Astrocyte (in vitro differentiated cells and primary cell): ENCODE results near the gene DIP2C. TPM values are rescaled to one million over a fixed set of nuclear protein-coding genes. Genes with fewer than 3 reads are reported as not detected.

ENCODE experiments used
- DNase-seq: peaks from one replicate; pipeline ENCODE4 v3.0.0-alpha.2; 2010; ENCODE audit warnings: low read depth
- FAIRE-seq: peaks from 2 replicates; lab custom pipeline; 2011; peaks lifted over from hg19 to GRCh38; lab: Jason Lieb, UNC
- H2AFZ ChIP-seq: 2 replicates; pipeline ENCODE4 v1.6.0; 2012; ENCODE audit warnings: low read depth, low read length, inconsistent platforms
- H3K27ac ChIP-seq: 2 replicates; pipeline ENCODE4 v1.5.1; 2011; ENCODE audit warnings: low read depth, low read length, inconsistent platforms
- H3K27me3 ChIP-seq: 2 replicates; pipeline ENCODE4 v1.6.0; 2011; ENCODE audit warnings: low read length, inconsistent platforms; ENCODE audit not compliant: insufficient read depth
- H3K36me3 ChIP-seq: 2 replicates; pipeline ENCODE4 v1.5.1; 2011; ENCODE audit warnings: low read length, inconsistent platforms; ENCODE audit not compliant: insufficient read depth
- H3K4me1 ChIP-seq: 2 replicates; pipeline ENCODE4 v1.5.1; 2011; ENCODE audit warnings: low read length, inconsistent platforms; ENCODE audit not compliant: insufficient read depth
- H3K4me2 ChIP-seq: 2 replicates; pipeline ENCODE4 v1.6.0; 2012; ENCODE audit warnings: low read length, inconsistent platforms
- H3K4me3 ChIP-seq: 2 replicates; pipeline ENCODE4 v1.5.1; 2011; ENCODE audit warnings: low read depth, mild to moderate bottlenecking, low read length, inconsistent platforms; ENCODE audit not compliant: insufficient read depth
- H3K79me2 ChIP-seq: 2 replicates; pipeline ENCODE4 v1.6.0; 2012; ENCODE audit warnings: mild to moderate bottlenecking, low read length, inconsistent platforms; ENCODE audit not compliant: insufficient read depth
- H3K9ac ChIP-seq: 2 replicates; pipeline ENCODE4 v1.6.0; 2012; ENCODE audit warnings: mild to moderate bottlenecking, low read length, inconsistent platforms
- H3K9me3 ChIP-seq: 2 replicates; pipeline ENCODE4 v1.5.1; 2012; ENCODE audit warnings: low read depth, mild to moderate bottlenecking, low read length, inconsistent platforms; ENCODE audit not compliant: insufficient read depth
- H4K20me1 ChIP-seq: 2 replicates; pipeline ENCODE4 v1.6.0; 2012; ENCODE audit warnings: low read length, inconsistent platforms; ENCODE audit not compliant: insufficient read depth
- H3K27ac Mint-ChIP-seq: one replicate; pipeline ENCODE4 v1.8.0; 2021; ENCODE audit warnings: mild to moderate bottlenecking, mixed read lengths; ENCODE audit not compliant: unreplicated experiment
- H3K27me3 Mint-ChIP-seq: one replicate; pipeline ENCODE4 v1.8.0; 2021; ENCODE audit warnings: low read depth, mixed read lengths; ENCODE audit not compliant: unreplicated experiment
- H3K36me3 Mint-ChIP-seq: one replicate; pipeline ENCODE4 v1.8.0; 2021; ENCODE audit warnings: low read depth, mixed read lengths; ENCODE audit not compliant: unreplicated experiment
- H3K4me1 Mint-ChIP-seq: one replicate; pipeline ENCODE4 v1.8.0; 2021; ENCODE audit warnings: low read depth, mixed read lengths; ENCODE audit not compliant: unreplicated experiment
- H3K4me3 Mint-ChIP-seq: one replicate; pipeline ENCODE4 v1.8.0; 2021; ENCODE audit warnings: mild to moderate bottlenecking, moderate library complexity, mixed read lengths; ENCODE audit not compliant: unreplicated experiment
- H3K9me3 Mint-ChIP-seq: one replicate; pipeline ENCODE4 v1.8.0; 2021; ENCODE audit warnings: mild to moderate bottlenecking, mixed read lengths; ENCODE audit not compliant: unreplicated experiment
- CTCF ChIP-seq: IDR thresholded peaks from 2 replicates; pipeline ENCODE4 v1.5.1; 2011; ENCODE audit warnings: low read depth, mild to moderate bottlenecking, inconsistent platforms, low read length, moderate library complexity; ENCODE audit not compliant: insufficient read depth
- EZH2 ChIP-seq: IDR thresholded peaks from 2 replicates; pipeline ENCODE4 v1.6.1; 2012; ENCODE audit warnings: mild to moderate bottlenecking, low read length, inconsistent platforms; ENCODE audit not compliant: insufficient read depth
- total RNA-seq: library from RNA; stranded (reverse); gene quantifications from 2 replicates; pipeline ENCODE4 v1.2.1, GENCODE V29; 2021

Gene DIP2C
- total RNA-seq, 1 donor from 2014 or later, result 27.3 TPM

DNA sequence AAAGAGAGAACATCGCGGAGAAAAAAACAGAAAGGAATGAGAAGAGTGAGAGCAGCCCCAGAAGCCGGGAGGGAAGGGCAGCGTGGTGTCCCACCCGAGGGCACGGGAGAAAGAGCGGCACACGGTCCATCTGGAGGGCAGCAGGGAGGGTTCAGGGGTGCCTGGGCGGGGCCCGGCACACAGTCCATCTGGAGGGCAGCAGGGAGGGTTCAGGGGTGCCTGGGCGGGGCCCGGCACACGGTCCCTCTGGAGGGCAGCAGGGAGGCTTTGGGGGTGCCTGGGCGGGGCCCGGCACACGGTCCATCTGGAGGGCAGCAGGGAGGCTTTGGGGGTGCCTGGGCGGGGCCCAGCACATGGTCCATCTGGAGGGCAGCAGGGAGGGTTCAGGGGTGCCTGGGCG is 381.8 kb downstream of the DIP2C start:
- FAIRE-seq, result no peak
- Histone ChIP-seq H3K4me2 (no peak overlapping the region), H3K27ac (no peak overlapping the region), H3K9me3 (no peaks in the 10 kb centered on the region), H3K27me3 (no peaks in the 10 kb centered on the region), H3K36me3 (peaks cover 13% of the 10 kb centered on the region), H2AFZ (no peak overlapping the region), H3K4me3 (no peak overlapping the region), H3K4me1 (peaks cover 4% of the 10 kb centered on the region), H4K20me1 (peaks cover 23% of the 10 kb centered on the region), H3K9ac (no peak overlapping the region), H3K79me2 (no peaks in the 10 kb centered on the region)
- no peaks in the 10 kb centered on the region for H3K27me3 Mint-ChIP-seq
- DNase-seq, result no peak
- H3K9me3 Mint-ChIP-seq, result no peaks in the 10 kb centered on the region
- H3K4me1 Mint-ChIP-seq, result peaks cover 10% of the 10 kb centered on the region
- TF ChIP-seq EZH2, result no peak
- no peak for TF ChIP-seq CTCF
- peaks cover 17% of the 10 kb centered on the region for H3K36me3 Mint-ChIP-seq
- no peak overlapping the region for H3K27ac Mint-ChIP-seq
- no peak overlapping the region for H3K4me3 Mint-ChIP-seq

GRCh38 chr10:306675-307185 is 382.7 kb downstream of the DIP2C start:
- no peaks in the 10 kb centered on the region for H3K9me3 Mint-ChIP-seq
- FAIRE-seq, result no peak

More at GRCh38 chr10:306675-307185, 382.7 kb downstream of the DIP2C start:
- Histone ChIP-seq H3K4me1 (peaks cover 4% of the 10 kb centered on the region), H3K27ac (no peak overlapping the region), H3K9me3 (no peaks in the 10 kb centered on the region), H4K20me1 (peaks cover 22% of the 10 kb centered on the region), H3K36me3 (peaks cover 13% of the 10 kb centered on the region), H3K79me2 (no peaks in the 10 kb centered on the region), H3K4me3 (no peak overlapping the region), H3K4me2 (no peak overlapping the region), H3K9ac (no peak overlapping the region), H2AFZ (no peak overlapping the region), H3K27me3 (no peaks in the 10 kb centered on the region)
- DNase-seq, result no peak
- Mint-ChIP-seq H3K4me3 (no peak overlapping the region), H3K27me3 (no peaks in the 10 kb centered on the region), H3K4me1 (peaks cover 10% of the 10 kb centered on the region), H3K36me3 (peaks cover 22% of the 10 kb centered on the region), H3K27ac (no peak overlapping the region)
- TF ChIP-seq CTCF (no peak), EZH2 (no peak)
